Neural cell (in vitro differentiated cells): ENCODE measurements around the gene SLIT3. TPM values are rescaled to one million over a fixed set of nuclear protein-coding genes. Genes with fewer than 3 reads are reported as not detected.

Experiments used
- H2AFZ ChIP-seq: fragments of 200-600, 300-800 bp; sonication (generic), shearing (Covaris generic); 2 replicates; pipeline ENCODE4 v1.6.0; 2014; ENCODE audit warnings: low read depth, mild to moderate bottlenecking, antibody characterized with exemption, low read length, moderate library complexity
- H3F3A ChIP-seq: fragments of 200-600 bp; shearing (Covaris generic); 2 replicates; pipeline ENCODE4 v1.6.1; 2016; ENCODE audit warnings: mild to moderate bottlenecking, moderate library complexity, mixed read lengths, antibody characterized with exemption, low read length; ENCODE audit not compliant: insufficient read depth, poor library complexity, severe bottlenecking
- H3K27ac ChIP-seq: fragments of 200-600, 300-800 bp; sonication (generic), shearing (Covaris generic); 2 replicates; pipeline ENCODE4 v1.5.1; 2014; ENCODE audit warnings: mild to moderate bottlenecking, low read length, moderate library complexity
- H3K27me3 ChIP-seq: fragments of 300-800, 200-600 bp; sonication (generic), shearing (Covaris generic); 2 replicates; pipeline ENCODE4 v1.6.0; 2014; ENCODE audit warnings: mild to moderate bottlenecking, low read depth, low read length, moderate library complexity; ENCODE audit not compliant: insufficient read depth
- H3K36me3 ChIP-seq: fragments of 300-800, 200-600 bp; sonication (generic), shearing (Covaris generic); 2 replicates; pipeline ENCODE4 v1.5.1; 2014; ENCODE audit warnings: mild to moderate bottlenecking, antibody characterized with exemption, low read length, moderate library complexity; ENCODE audit not compliant: insufficient read depth
- H3K4me2 ChIP-seq: fragments of 300-800, 200-600 bp; sonication (generic), shearing (Covaris generic); 2 replicates; pipeline ENCODE4 v1.6.0; 2014; ENCODE audit warnings: mild to moderate bottlenecking, low read length
- H3K4me3 ChIP-seq: fragments of 300-800, 200-600 bp; sonication (generic), shearing (Covaris generic); 2 replicates; pipeline ENCODE4 v1.5.1; 2014; ENCODE audit warnings: mild to moderate bottlenecking, low read length, moderate library complexity
- H3K79me2 ChIP-seq: fragments of 200-600 bp; shearing (Covaris generic); replicated peaks from 2 replicates; pipeline ENCODE4 v1.6.0; 2014; ENCODE audit warnings: mild to moderate bottlenecking, low read length, moderate library complexity; ENCODE audit not compliant: insufficient read depth
- H3K9ac ChIP-seq: fragments of 300-800, 200-600 bp; sonication (generic), shearing (Covaris generic); 2 replicates; pipeline ENCODE4 v1.6.1; 2016; ENCODE audit warnings: mild to moderate bottlenecking, low read length, mixed read lengths
- H3K9me2 ChIP-seq: fragments of 200-600 bp; shearing (Covaris generic); 2 replicates; pipeline ENCODE4 v1.6.1; 2016; ENCODE audit warnings: mild to moderate bottlenecking, low read length, mixed read lengths; ENCODE audit not compliant: insufficient read depth
- H3K9me3 ChIP-seq: fragments of 200-600, 300-800 bp; sonication (generic), shearing (Covaris generic); 2 replicates; pipeline ENCODE4 v1.6.1; 2016; ENCODE audit warnings: mild to moderate bottlenecking, mixed run types, low read length, moderate library complexity, mixed read lengths
- H4K20me1 ChIP-seq: fragments of 200-600 bp; shearing (Covaris generic); 2 replicates; pipeline ENCODE4 v1.6.1; 2016; ENCODE audit warnings: mild to moderate bottlenecking, mixed run types; ENCODE audit not compliant: insufficient read depth
- EP300 ChIP-seq: fragments of 450-650 bp; conservative IDR thresholded peaks from 2 replicates; pipeline ENCODE4 v1.6.1; 2014; ENCODE audit warnings: antibody characterized with exemption, mild to moderate bottlenecking, moderate library complexity; ENCODE audit not compliant: poor library complexity, severe bottlenecking
- EZH2 ChIP-seq: fragments of 200-600, 300-800 bp; shearing (Covaris generic), sonication (generic); IDR thresholded peaks from 2 replicates; pipeline ENCODE4 v1.6.1; 2014; ENCODE audit warnings: antibody characterized with exemption, low read length, borderline replicate concordance, mild to moderate bottlenecking; ENCODE audit not compliant: insufficient read depth, poor library complexity, severe bottlenecking
- MXI1 ChIP-seq: fragments of 450-650 bp; conservative IDR thresholded peaks from 2 replicates; pipeline ENCODE4 v1.6.1; 2014; ENCODE audit warnings: antibody characterized with exemption, mild to moderate bottlenecking; ENCODE audit not compliant: poor library complexity, severe bottlenecking
- POLR2AphosphoS5 ChIP-seq: IDR thresholded peaks from 2 replicates; pipeline ENCODE4 v1.6.1; 2012
- RAD21 ChIP-seq: fragments of 450-650 bp; conservative IDR thresholded peaks from 2 replicates; pipeline ENCODE4 v1.6.1; 2014; ENCODE audit warnings: antibody characterized with exemption, mild to moderate bottlenecking, moderate library complexity
- SMC3 ChIP-seq: fragments of 450-650 bp; conservative IDR thresholded peaks from 2 replicates; pipeline ENCODE4 v1.6.1; 2014; ENCODE audit warnings: antibody characterized with exemption, mild to moderate bottlenecking, moderate library complexity; ENCODE audit not compliant: poor library complexity
- TAF1 ChIP-seq: IDR thresholded peaks from 2 replicates; pipeline ENCODE4 v1.6.1; 2012; ENCODE audit warnings: low read depth
- polyA plus RNA-seq: library from polyadenylated mRNA; depleted of rRNA; stranded (reverse); fragments of >200 nt; gene quantifications from 2 replicates; pipeline ENCODE4 v1.2.3, GENCODE V29; 2014
- TF ChIP-seq, protein P1 (sequence below): fragments of 450-650 bp; IDR thresholded peaks from 2 replicates; pipeline ENCODE4 v1.5.1; 2014; ENCODE audit warnings: antibody characterized with exemption, mild to moderate bottlenecking, moderate library complexity; ENCODE audit not compliant: poor library complexity, severe bottlenecking
- TF ChIP-seq, protein P2 (sequence below): IDR thresholded peaks from 2 replicates; pipeline ENCODE4 v1.6.1; 2012; ENCODE audit warnings: borderline replicate concordance

Gene SLIT3
- polyA plus RNA-seq, 1 donor from 2014 or later: 1.2 TPM

DNA sequence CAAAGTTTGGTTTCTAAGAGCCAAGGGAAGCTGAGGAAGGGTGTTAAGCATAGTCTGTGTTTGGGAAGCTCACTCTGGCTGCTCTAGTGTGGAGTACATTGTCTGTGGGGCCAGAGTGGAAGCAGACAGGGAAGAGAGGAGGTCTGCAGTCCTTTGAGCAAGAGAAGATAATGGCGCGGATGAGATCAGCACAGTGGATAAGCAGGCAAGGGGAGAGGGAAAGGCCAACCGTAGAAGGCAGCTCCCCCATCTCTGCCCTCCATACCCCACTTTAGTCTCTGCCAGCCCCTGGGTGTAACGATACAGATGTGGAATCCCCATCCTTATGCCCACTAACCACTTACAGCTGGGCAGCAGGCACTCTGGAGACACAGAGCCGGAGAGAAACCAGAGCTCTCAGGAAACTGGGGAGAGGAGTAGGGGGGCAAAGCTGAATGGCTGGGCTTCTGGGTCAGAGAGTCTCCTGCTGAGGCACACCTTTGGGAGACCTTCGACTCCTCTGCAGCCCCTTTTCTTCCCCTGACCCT is 75.0 kb downstream of the SLIT3 start:
- Histone ChIP-seq H3K36me3 (no peaks in the 10 kb centered on the region), H3K4me3 (no peak overlapping the region), H3K79me2 (no peaks in the 10 kb centered on the region), H3K9me3 (no peaks in the 10 kb centered on the region), H3K9ac (no peak overlapping the region), H2AFZ (no peak overlapping the region), H3K4me2 (no peak overlapping the region), H3K9me2 (no peaks in the 10 kb centered on the region), H3K27me3 (no peaks in the 10 kb centered on the region), H3K27ac (no peak overlapping the region), H4K20me1 (no peaks in the 10 kb centered on the region), H3F3A (no peaks in the 10 kb centered on the region)
- TF ChIP-seq, protein P1, sequence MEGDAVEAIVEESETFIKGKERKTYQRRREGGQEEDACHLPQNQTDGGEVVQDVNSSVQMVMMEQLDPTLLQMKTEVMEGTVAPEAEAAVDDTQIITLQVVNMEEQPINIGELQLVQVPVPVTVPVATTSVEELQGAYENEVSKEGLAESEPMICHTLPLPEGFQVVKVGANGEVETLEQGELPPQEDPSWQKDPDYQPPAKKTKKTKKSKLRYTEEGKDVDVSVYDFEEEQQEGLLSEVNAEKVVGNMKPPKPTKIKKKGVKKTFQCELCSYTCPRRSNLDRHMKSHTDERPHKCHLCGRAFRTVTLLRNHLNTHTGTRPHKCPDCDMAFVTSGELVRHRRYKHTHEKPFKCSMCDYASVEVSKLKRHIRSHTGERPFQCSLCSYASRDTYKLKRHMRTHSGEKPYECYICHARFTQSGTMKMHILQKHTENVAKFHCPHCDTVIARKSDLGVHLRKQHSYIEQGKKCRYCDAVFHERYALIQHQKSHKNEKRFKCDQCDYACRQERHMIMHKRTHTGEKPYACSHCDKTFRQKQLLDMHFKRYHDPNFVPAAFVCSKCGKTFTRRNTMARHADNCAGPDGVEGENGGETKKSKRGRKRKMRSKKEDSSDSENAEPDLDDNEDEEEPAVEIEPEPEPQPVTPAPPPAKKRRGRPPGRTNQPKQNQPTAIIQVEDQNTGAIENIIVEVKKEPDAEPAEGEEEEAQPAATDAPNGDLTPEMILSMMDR: no peak
- TF ChIP-seq POLR2AphosphoS5 (no peak), EZH2 (no peak), MXI1 (no peak), SMC3 (no peak), TAF1 (no peak), RAD21 (no peak), EP300 (no peak)
- TF ChIP-seq, protein P2, sequence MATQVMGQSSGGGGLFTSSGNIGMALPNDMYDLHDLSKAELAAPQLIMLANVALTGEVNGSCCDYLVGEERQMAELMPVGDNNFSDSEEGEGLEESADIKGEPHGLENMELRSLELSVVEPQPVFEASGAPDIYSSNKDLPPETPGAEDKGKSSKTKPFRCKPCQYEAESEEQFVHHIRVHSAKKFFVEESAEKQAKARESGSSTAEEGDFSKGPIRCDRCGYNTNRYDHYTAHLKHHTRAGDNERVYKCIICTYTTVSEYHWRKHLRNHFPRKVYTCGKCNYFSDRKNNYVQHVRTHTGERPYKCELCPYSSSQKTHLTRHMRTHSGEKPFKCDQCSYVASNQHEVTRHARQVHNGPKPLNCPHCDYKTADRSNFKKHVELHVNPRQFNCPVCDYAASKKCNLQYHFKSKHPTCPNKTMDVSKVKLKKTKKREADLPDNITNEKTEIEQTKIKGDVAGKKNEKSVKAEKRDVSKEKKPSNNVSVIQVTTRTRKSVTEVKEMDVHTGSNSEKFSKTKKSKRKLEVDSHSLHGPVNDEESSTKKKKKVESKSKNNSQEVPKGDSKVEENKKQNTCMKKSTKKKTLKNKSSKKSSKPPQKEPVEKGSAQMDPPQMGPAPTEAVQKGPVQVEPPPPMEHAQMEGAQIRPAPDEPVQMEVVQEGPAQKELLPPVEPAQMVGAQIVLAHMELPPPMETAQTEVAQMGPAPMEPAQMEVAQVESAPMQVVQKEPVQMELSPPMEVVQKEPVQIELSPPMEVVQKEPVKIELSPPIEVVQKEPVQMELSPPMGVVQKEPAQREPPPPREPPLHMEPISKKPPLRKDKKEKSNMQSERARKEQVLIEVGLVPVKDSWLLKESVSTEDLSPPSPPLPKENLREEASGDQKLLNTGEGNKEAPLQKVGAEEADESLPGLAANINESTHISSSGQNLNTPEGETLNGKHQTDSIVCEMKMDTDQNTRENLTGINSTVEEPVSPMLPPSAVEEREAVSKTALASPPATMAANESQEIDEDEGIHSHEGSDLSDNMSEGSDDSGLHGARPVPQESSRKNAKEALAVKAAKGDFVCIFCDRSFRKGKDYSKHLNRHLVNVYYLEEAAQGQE: no peak

- no peaks in the 10 kb centered on the region for H3K9me3 ChIP-seq
- no peaks in the 10 kb centered on the region for H3F3A ChIP-seq
- no peaks in the 10 kb centered on the region for H3K9me2 ChIP-seq
- H3K4me3 ChIP-seq: no peak overlapping the region
- TF ChIP-seq SMC3: no peak
- no peak for TF ChIP-seq EP300
- TF ChIP-seq, protein P1: no peak
- no peak for TF ChIP-seq RAD21
- TF ChIP-seq EZH2: no peak
- no peak for TF ChIP-seq MXI1
- no peak for TF ChIP-seq TAF1
- TF ChIP-seq, protein P2: no peak
- TF ChIP-seq POLR2AphosphoS5: no peak
- no peak overlapping the region for H3K9ac ChIP-seq
- H3K79me2 ChIP-seq: no peaks in the 10 kb centered on the region
- no peaks in the 10 kb centered on the region for H3K27me3 ChIP-seq
- no peak overlapping the region for H3K4me2 ChIP-seq
- H4K20me1 ChIP-seq: no peaks in the 10 kb centered on the region
- no peaks in the 10 kb centered on the region for H3K36me3 ChIP-seq
- no peak overlapping the region for H3K27ac ChIP-seq
- H2AFZ ChIP-seq: no peak overlapping the region
Observed at GRCh38 chr5:169223595-169223953, 77.4 kb downstream of the SLIT3 start.
